Globus pallidus (tissue), 1 donor: ENCODE measurements around the gene TCF7L1.
"Not testable (repeated sequence)": the region's sequence is repeated elsewhere in the genome, so short reads cannot be mapped to it uniquely, and the experiment has no call there.

ENCODE experiments used
- DNase-seq: peaks from one replicate; pipeline ENCODE4 v3.0.0-alpha.2; 2015; ENCODE audit warnings: low spot score

Gene TCF7L1, protein sequence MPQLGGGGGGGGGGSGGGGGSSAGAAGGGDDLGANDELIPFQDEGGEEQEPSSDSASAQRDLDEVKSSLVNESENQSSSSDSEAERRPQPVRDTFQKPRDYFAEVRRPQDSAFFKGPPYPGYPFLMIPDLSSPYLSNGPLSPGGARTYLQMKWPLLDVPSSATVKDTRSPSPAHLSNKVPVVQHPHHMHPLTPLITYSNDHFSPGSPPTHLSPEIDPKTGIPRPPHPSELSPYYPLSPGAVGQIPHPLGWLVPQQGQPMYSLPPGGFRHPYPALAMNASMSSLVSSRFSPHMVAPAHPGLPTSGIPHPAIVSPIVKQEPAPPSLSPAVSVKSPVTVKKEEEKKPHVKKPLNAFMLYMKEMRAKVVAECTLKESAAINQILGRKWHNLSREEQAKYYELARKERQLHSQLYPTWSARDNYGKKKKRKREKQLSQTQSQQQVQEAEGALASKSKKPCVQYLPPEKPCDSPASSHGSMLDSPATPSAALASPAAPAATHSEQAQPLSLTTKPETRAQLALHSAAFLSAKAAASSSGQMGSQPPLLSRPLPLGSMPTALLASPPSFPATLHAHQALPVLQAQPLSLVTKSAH

GRCh38 chr2:85132834-85133637, at the start of gene TCF7L1:
TCF7L1 (plus strand) TSS chr2:85133392; CDS start chr2:85133685, 293 bp downstream.
- no peak for DNase-seq

DNA sequence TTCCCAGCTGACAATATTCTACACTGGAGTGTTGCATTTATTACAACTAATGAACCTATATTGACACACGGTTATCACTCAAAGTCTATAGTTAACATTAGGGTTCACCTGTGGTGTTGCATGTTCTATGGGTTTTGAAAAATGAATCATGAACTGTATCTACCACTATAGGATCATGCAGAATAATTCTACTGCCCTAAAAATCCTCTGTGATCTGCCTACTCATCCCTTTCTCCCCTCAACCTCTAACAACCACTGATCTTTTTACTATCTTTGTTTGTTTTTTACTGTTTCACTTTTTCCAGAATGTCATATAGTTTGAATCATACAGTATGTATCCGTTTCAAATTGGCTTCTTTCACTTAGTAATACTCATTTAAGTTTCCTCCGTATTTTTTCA, 47.6 kb upstream of the TCF7L1 start:
- DNase-seq, result no peak

DNA sequence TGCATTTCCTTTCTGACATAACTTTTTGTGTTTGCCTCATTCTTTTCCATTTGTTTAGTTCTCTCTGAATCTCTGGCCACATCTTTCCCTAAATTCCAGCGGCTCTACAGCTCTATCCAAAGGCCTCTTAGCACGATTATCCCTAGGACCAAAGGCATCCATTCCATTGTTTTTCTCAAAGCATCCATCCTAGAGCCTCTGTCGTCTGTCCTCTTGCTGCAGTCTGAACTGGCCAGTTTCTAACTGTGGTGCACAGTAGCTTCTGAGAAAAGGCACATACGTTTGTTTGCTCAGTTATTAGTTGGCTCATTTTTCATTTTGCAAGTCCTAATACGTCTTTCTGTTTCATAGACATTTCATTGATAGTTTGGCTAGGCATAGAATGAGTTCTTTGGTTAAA, 45.7 kb upstream of the TCF7L1 start:
- no peak for DNase-seq

- no peak for DNase-seq
Observed at GRCh38 chr2:85088921-85089320, 44.3 kb upstream of the TCF7L1 start.

- no peak for DNase-seq
Observed at GRCh38 chr2:85089585-85089984, 43.6 kb upstream of the TCF7L1 start.

- no peak for DNase-seq
Observed at GRCh38 chr2:85091838-85092237, 41.4 kb upstream of the TCF7L1 start.

GRCh38 chr2:85095094-85095493, 38.1 kb upstream of the TCF7L1 start:
- no peak for DNase-seq

DNA sequence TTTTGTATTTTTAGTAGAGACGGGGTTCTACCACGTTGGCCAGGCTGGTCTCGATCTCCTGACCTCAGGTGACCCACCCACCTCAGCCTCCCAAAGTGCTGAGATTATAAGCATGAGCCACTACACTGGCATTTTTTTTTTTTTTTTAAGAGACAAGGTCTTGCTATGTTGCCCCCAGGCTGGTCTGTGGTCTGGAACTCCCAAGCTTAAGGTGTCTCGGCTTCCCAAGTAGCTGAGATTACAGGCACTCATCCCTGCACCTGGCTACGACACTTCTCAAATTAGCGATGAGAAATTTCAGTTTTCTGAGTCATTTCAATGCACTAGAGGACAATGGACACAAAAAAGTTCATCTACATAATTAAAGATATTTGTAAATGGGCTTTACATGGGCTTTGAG, 36.6 kb upstream of the TCF7L1 start:
- no peak for DNase-seq

DNA sequence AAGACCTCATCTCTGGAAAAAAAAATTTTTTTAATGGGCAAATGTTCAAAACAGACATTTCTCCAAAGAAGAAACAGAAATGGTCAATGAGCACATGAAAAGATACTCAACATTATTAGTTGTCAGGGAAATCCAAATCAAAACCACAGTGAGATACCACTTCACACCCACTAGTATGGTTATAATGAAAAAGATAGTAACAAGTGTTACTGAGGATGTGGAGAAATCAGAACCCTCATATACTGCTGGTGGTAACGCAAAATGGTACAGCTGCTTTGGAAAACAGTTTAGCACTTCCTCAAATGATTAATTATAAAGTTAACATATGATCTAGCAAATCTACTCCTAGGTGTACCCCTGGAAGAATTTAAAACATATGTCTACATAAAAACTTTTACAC, 29.0 kb upstream of the TCF7L1 start:
- no peak for DNase-seq

- DNase-seq, result no peak
Observed at GRCh38 chr2:85106489-85107180, 26.6 kb upstream of the TCF7L1 start.

GRCh38 chr2:85110991-85111560, 22.1 kb upstream of the TCF7L1 start:
- DNase-seq, result no peak

DNA sequence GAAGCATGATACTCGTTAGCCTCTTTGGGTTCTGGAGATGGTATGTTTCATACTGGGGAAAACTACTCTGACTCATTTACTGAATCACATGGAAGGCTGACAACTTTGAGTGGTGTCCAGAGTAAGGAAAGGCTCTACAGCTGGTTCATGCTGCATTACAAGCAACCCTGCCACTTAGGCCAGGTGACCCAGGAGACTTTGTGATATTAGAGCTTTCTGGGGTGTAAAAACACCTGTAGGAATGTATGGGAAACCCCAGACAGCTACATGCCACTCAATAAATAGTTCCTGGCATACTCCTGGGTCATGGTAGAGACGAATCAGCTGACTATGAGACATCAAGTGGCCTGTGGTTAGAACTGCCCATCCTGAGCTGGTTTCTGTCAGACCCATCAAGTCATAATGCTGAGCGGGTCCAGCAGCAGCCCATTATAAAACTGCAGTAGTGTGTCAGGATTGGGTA, 21.3 kb upstream of the TCF7L1 start:
- DNase-seq, result no peak

GRCh38 chr2:85112906-85113625, 20.1 kb upstream of the TCF7L1 start:
- DNase-seq, result no peak

- DNase-seq, result no peak
Observed at GRCh38 chr2:85114586-85115330, 18.4 kb upstream of the TCF7L1 start.

- no peak for DNase-seq
Observed at GRCh38 chr2:85116207-85116606, 17.0 kb upstream of the TCF7L1 start.

DNA sequence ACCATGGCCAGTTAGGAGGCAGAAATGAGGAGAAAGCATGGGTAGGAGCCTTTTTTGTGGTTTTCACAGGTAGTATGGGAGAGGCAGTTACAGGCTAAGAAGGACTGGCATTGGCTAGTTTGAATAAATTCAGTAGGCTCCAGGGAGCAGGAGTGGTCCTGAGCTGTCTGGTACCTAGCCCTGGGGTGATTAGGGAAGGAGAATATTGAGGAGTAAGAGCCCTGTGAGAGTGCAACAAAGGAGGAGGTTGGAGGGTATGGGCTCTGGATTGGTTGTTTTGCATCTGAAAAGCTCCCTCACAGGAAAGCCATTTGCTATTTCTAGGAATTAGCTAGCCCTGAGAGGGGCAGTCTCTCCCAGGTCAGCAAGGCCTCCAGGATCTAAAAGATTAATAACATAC, 13.3 kb upstream of the TCF7L1 start:
- DNase-seq, result no peak

DNA sequence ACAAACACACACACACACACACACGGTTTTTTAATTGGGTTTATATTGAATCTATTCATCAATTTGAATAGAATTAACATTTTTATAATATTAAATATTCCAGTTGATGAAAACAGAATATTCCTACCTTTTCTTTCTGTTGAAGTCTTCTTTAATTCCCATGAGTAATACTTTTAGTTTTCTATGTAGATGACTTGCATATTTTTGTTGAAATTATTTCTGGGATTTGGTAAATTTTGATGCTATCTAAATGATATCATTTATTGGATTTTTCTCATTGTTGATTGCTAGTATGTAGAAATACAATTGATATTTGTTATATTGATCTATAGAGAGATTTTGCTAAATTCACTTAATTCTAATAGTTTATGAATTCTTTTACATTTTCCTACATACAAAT, 12.8 kb upstream of the TCF7L1 start:
- no peak for DNase-seq

DNA sequence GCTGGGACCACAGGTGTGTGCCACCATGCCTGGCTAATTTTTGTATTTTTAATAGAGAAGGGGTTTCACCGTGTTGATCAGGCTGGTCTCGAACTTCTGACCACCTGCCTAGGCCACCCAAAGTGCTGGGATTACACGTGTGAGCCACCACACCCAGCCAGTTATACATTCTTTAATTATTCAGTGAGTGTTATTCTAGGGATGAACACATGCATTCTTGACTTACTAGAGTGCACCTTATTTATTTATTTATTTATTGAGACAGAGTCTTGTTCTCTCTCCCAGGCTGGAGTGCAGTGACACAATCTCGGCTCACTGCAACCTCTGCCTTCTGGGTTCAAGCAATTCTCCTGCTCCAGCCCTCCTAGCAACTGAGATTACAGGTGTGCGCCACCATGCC, 6.7 kb upstream of the TCF7L1 start:
- not testable (repeated sequence) for DNase-seq

DNA sequence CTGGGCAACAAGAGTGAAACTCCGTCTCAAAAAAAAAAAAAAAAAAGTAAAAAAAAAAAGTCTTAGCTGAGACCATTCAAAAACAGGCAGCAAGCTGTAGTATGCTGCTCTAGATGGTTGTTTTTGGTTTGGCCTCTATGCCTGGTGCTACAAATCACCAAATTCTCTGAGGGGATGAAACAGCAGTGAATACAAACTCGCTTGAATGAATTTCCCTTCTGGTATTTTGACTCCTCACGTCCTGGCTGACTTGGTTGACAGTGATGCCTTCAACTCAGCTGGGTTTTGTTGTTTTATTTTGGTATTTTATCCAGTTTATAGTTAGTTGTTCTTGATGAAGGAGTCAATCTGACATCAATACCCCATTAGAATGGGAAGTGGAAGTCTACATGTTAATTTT, 3.3 kb upstream of the TCF7L1 start:
- DNase-seq, result no peak

- DNase-seq, result no peak
Observed at GRCh38 chr2:85130407-85130806, 2.8 kb upstream of the TCF7L1 start.
